Tibial artery (tissue), 4 donors: ENCODE data around the gene PRKCB.

ENCODE experiments used
- DNase-seq, 2 donors: peaks; one replicate each; pipeline ENCODE4 v3.0.0-alpha.2; 2019
- H3K27ac ChIP-seq, 2 donors: fragments of 200-600 bp; sonication (generic) in 1 of 2; 1 replicate in 1 of 2; 2 replicates in 1 of 2; pipeline ENCODE4 v1.5.1; 2018 to 2019; ENCODE audit warnings: mild to moderate bottlenecking in 1 of 2
- H3K27me3 ChIP-seq, 2 donors: fragments of 200-600 bp; sonication (generic) in 1 of 2; one replicate each; pipeline versions ENCODE4 v1.5.1 to v1.6.0; 2016 to 2019
- H3K36me3 ChIP-seq, 3 donors: fragments of 200-600 bp; sonication (generic) in 2 of 3; one replicate each; pipeline ENCODE4 v1.5.1; 2016 to 2019; ENCODE audit warnings: mild to moderate bottlenecking in 2 of 3
- H3K4me1 ChIP-seq, 4 donors: fragments of 200-600 bp; sonication (generic) in 2 of 4; 1 replicate in 3 of 4; 2 replicates in 1 of 4; pipeline ENCODE4 v1.5.1; 2016 to 2019
- H3K4me3 ChIP-seq, 2 donors: fragments of 200-600 bp; sonication (generic) in 1 of 2; 1 replicate in 1 of 2; 2 replicates in 1 of 2; pipeline ENCODE4 v1.5.1; 2018 to 2019; ENCODE audit warnings: mild to moderate bottlenecking in 2 of 2
- H3K9me3 ChIP-seq, 3 donors: fragments of 200-600 bp; sonication (generic) in 1 of 3; one replicate each; pipeline ENCODE4 v1.5.1; 2016 to 2019
- CTCF ChIP-seq, 2 experiments: fragments of 200-600 bp in 1 of 2; fragments of 450-650 bp in 1 of 2; IDR thresholded peaks; one replicate each; pipeline ENCODE4 v1.5.1; 2017 to 2019; ENCODE audit warnings: antibody characterized with exemption in 2 of 2, mild to moderate bottlenecking in 1 of 2, moderate library complexity in 1 of 2
- intact Hi-C: fragments of 100-400 bp; cut with DNase I; formaldehyde crosslinking; loops from one replicate; pipeline ENCODE4 v1.15.0; 2023; ENCODE audit warnings: low total_unique reads

Gene PRKCB

GRCh38 chr16:23944381-23944780 is 108.6 kb downstream of the PRKCB start:
- TF ChIP-seq CTCF (IDR thresholded peaks at IDR 0.05): no peak
- intact Hi-C loops: no loop called here
- peaks cover 0 to 12% (median 3%) of the 10 kb centered on the region in 4 donors for H3K4me1 ChIP-seq
- no peaks in the 10 kb centered on the region for H3K9me3 ChIP-seq
- DNase-seq: no peak
- H3K27me3 ChIP-seq: no peaks in the 10 kb centered on the region
- H3K36me3 ChIP-seq: no peaks in the 10 kb centered on the region
- no peak overlapping the region for H3K27ac ChIP-seq
- no peak overlapping the region for H3K4me3 ChIP-seq

GRCh38 chr16:23945243-23945642 is 109.5 kb downstream of the PRKCB start:
- H3K9me3 ChIP-seq: no peaks in the 10 kb centered on the region

GRCh38 chr16:23947838-23948237 is 112.1 kb downstream of the PRKCB start:
- no peaks in the 10 kb centered on the region for H3K27me3 ChIP-seq
- TF ChIP-seq CTCF (IDR thresholded peaks at IDR 0.05): no peak
- H3K9me3 ChIP-seq: no peaks in the 10 kb centered on the region
- no peaks in the 10 kb centered on the region for H3K36me3 ChIP-seq
- peaks cover 0 to 15% (median 2%) of the 10 kb centered on the region in 4 donors for H3K4me1 ChIP-seq
- no peak for DNase-seq
- H3K4me3 ChIP-seq: no peak overlapping the region
- H3K27ac ChIP-seq: no peak overlapping the region
- intact Hi-C loops: no loop called here

More at GRCh38 chr16:23945243-23945642, 109.5 kb downstream of the PRKCB start:
- no peaks in the 10 kb centered on the region for H3K27me3 ChIP-seq
- peaks cover 0 to 12% (median 3%) of the 10 kb centered on the region in 4 donors for H3K4me1 ChIP-seq
- no peak overlapping the region for H3K27ac ChIP-seq
- intact Hi-C loops: no loop called here
- H3K4me3 ChIP-seq: no peak overlapping the region
- no peaks in the 10 kb centered on the region for H3K36me3 ChIP-seq
- no peak for DNase-seq
- no peak for TF ChIP-seq CTCF (IDR thresholded peaks at IDR 0.05)

- TF ChIP-seq CTCF (IDR thresholded peaks at IDR 0.05): no peak
- H3K27me3 ChIP-seq: no peaks in the 10 kb centered on the region
- intact Hi-C loops: no loop called here
- no peak overlapping the region for H3K4me3 ChIP-seq
- H3K4me1 ChIP-seq: peaks cover 0 to 13% (median 2%) of the 10 kb centered on the region in 4 donors
- no peaks in the 10 kb centered on the region for H3K9me3 ChIP-seq
- no peaks in the 10 kb centered on the region for H3K36me3 ChIP-seq
- DNase-seq: no peak
- H3K27ac ChIP-seq: no peak overlapping the region
Measured at GRCh38 chr16:23948949-23949411, 113.2 kb downstream of the PRKCB start.

- no peak for TF ChIP-seq CTCF (IDR thresholded peaks at IDR 0.05)
Measured at GRCh38 chr16:23949630-23950290, 114.0 kb downstream of the PRKCB start.

More at GRCh38 chr16:23949630-23950290, 114.0 kb downstream of the PRKCB start:
- no peak overlapping the region for H3K4me3 ChIP-seq
- intact Hi-C loops: no loop called here
- no peaks in the 10 kb centered on the region for H3K9me3 ChIP-seq
- peaks cover 0 to 6% (median 2%) of the 10 kb centered on the region in 4 donors for H3K4me1 ChIP-seq
- H3K27ac ChIP-seq: no peak overlapping the region
- no peaks in the 10 kb centered on the region for H3K36me3 ChIP-seq
- no peak for DNase-seq
- H3K27me3 ChIP-seq: no peaks in the 10 kb centered on the region
